Measurements from ENCODE around the gene CYP2W1.
"Not testable (repeated sequence)": the region's sequence is repeated elsewhere in the genome, so short reads cannot be mapped to it uniquely, and the experiment has no call there.

CYP2W1 gene

GRCh38 chr7:951881-952547 is 31.0 kb upstream of the CYP2W1 start:
- DNase-seq, result no peak

DNA sequence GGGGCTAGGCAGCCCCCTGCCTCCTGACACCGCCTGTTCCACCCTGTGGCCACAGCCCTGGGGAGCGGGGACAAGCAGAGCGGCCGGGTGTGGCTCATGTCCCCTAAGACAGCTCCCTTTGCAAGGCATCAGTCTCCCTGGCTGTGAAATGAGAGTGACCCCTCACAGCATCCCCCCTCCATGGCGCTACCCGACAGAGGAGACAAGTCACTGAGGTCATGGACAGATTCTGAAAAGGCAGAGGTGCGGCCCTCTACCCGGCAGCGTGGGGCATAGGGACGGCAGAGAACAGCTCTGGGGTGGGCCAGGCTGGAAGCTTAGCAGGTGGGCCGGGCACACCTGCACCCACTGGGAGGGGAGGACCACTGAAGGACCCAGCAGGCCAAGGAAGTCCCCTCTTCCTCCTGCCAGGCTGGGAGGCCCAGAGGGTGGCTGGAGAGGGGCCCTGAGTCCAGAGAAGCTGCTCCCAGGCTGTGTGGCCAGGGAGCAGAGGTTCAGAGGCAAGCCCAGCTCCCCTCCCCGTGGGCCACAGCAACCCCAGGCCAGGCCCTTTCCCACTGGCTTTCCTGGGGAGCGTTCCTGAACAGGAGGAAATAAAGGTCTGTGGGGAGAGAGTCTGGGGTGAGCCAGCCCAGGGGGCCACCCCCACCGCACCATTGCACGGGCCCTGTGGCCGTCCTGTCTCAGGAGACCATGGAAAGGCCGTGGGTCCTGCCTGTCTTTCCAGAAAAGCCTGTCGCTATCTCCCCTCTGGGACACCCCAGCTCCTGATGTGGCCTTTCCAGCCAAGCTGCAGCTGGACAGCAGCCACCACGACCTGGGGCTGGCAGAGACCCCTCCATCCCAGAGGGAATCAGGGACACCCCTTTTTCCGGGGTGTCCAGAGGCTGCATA is 30.2 kb upstream of the CYP2W1 start:
- no peak for DNase-seq

DNA sequence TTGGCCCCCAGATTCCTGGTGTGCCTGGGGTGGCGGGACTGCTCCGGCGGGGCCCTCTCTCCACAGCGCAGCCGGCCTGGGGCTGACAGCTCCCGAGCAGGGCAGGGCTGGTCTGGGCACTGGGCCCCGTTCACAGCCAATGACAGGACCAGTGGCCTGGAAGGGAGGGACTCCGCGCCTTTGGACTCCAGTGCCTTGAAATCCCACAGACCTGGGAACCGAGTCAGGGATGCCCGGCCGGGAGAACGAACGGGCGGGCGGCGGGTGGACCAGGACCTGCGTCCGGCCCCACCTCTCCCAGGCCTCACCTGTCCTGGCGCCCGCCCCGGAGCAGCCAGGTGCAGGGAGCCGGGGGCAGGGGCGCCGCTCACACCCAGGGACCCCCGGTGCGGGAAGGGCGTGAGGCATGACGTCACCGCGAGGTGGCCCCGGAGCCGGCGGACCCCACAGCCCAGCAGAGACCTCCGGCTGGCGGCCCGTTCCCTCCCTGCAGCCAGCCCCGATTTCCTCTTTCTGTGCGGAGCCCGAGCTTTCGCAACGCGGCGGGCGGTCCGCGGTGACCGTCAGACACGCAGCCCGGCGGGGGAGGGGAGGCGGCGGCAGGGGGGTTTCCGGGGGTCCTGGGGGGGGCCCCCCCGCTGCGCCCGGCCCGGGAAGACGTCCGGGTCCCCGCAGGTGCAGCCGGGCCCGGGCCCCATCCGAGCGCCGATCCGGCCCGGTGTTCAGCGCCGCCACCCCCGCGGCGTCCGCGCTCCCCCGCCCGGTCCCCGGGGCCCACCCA is 29.2 kb upstream of the CYP2W1 start:
- DNase-seq, result peak in 49 of 56 donors; percentile 24 to 86 (median 64)

DNA sequence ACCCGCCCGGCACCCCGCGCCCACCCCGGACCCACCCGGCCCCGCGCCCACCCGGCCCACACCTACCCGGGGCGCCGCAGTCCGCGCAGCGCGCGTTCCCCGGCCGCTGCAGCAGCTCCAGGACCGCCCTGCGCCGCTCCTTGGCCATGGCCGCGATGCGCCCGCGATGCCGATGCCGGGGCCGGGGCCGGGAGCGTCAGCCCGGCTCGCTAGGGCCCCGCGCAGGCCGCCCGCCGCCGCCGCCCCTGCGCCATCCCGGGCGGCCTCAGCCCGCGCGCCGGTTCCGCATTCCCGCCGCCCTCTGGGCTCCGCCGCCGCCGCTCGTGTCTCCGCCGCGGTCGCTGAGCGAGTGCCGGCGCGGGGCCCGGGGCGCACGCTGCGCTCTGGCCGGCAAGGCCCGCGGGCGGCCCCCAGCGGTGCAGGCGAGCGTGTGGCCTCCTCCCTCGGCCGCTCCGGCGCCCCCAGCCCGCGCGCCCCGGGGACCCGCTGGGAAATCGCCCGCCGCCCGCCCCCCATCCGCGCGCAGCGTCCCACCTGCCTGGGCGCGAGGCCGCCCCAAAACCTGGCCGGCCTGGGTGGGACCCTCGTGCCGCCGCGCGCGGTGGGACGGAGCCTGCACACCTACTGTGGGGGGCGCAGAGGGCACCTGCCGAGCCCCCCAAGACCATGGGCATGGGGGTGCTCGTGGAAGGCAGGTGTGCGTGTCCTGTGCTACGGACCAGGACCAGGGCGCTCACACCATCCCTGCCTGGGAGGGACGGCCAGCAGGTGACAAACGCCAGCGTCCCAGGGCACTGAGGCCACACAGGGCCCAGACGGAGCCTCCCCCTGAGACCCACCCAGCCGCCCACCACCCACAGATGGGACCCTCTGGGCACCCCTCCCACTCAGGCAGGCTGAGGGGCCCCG is 28.4 kb upstream of the CYP2W1 start, which contains the start of gene ADAP1:
TSS of gene ADAP1 (minus strand) at position 351 of the 909 bp plus-strand sequence. CDS start at position 148, 203 bp downstream.
- peak in 23 of 56 donors; percentile 6 to 75 (median 37) for DNase-seq

- no peak for DNase-seq
Measured at GRCh38 chr7:956031-956430, 26.9 kb upstream of the CYP2W1 start.

GRCh38 chr7:957418-958220 is 25.4 kb upstream of the CYP2W1 start:
- peak in 4 of 56 donors; percentile 17 to 31 (median 23) for DNase-seq

GRCh38 chr7:958221-959200 is 24.5 kb upstream of the CYP2W1 start:
- no peak for DNase-seq

- DNase-seq, result no peak
Measured at GRCh38 chr7:959271-959670, 23.7 kb upstream of the CYP2W1 start.

- not testable (repeated sequence) for DNase-seq
Measured at GRCh38 chr7:959740-960139, 23.2 kb upstream of the CYP2W1 start.

GRCh38 chr7:960269-960871 is 22.6 kb upstream of the CYP2W1 start:
- no peak for DNase-seq

DNA sequence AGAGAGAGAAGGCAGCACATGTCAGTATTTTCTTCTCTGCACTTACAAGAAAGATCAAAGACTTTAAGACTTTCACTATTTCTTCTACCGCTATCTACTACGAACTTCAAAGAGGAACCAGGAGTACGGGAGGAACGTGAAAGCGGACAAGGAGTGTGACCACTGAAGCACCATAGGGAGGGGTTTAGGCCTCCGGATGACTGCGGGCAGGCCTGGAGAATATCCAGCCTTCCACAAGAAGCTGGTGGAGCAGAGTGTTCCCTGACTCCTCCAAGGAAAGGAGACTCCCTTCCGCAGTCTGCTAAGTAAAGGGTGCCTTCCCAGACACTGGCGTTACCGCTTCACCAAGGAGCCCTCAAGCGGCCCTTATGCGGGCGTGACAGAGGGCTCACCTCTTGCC is 22.0 kb upstream of the CYP2W1 start:
- DNase-seq, result not testable (repeated sequence)

GRCh38 chr7:961546-962400 is 21.2 kb upstream of the CYP2W1 start:
- DNase-seq, result no peak

GRCh38 chr7:962401-963081 is 20.4 kb upstream of the CYP2W1 start:
- DNase-seq, result no peak

DNA sequence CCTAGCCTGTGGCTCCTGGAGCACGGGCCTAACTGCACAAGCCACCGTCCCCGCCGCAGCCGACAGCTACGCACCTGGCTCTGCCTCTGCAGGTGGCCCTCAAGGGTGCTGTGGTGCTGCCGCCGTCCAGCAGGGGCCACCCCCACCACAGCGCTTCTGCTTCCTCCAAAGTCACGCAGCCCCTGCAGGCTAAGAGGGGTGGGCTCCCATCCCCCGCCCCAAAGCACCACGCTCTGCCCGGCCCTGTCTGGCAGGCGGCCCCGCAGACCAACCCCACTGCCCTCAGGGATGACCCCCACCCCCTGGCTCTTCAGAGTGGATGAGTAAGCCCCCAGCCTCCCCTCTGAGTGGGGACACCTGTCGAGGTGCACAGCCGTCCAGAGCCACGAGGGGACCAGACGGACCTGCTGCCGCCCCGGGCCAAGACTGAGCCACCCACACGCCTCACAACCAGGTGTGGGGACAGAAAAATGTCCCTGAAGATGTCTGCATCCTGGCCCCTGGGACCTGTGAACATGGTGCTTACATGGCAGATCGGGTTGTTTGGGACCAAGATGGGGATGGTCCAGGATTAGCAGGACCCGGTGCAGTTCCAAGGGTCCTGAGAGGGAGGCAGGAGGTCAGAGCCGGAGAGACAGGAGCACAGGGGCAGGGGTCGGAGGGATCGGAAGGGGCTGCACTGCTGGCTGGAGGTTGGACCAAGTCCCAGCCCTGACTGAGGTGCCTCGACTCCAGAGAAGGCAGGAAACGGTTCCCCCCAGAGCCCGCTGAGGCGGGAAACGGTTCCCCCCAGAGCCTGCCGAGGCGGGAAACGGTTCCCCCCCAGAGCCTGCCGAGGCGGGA is 19.5 kb upstream of the CYP2W1 start:
- no peak for DNase-seq

All from amygdala (tissue), 56 donors.